ENCODE measurements around the gene PSME3IP1.

Gene PSME3IP1

GRCh38 chr16:57125376-57125775 is 60.5 kb downstream of the PSME3IP1 start:
- H3K9ac ChIP-seq (ENCODE audit: insufficient read length) = no peak overlapping the region
- no peak overlapping the region for H3K4me3 ChIP-seq
- no peak for DNase-seq (ENCODE audit: low read depth, low spot score)
- H3K9me3 ChIP-seq (ENCODE audit: low read depth, low read length) = no peaks in the 10 kb centered on the region
- no peak overlapping the region for H3K27ac ChIP-seq
- TF ChIP-seq POLR2AphosphoS5 (IDR thresholded peaks at IDR 0.05; ENCODE audit: borderline replicate concordance, low read depth, low read length) (no peak), EZH2 (IDR thresholded peaks at IDR 0.05) (no peak), FOXP2 (optimal IDR thresholded peaks at IDR 0.05; ENCODE audit: control extremely low read depth, extremely low read length, insufficient read depth) (no peak)
- H3K36me3 ChIP-seq (ENCODE audit: insufficient read depth, low read length) = no peaks in the 10 kb centered on the region

DNA sequence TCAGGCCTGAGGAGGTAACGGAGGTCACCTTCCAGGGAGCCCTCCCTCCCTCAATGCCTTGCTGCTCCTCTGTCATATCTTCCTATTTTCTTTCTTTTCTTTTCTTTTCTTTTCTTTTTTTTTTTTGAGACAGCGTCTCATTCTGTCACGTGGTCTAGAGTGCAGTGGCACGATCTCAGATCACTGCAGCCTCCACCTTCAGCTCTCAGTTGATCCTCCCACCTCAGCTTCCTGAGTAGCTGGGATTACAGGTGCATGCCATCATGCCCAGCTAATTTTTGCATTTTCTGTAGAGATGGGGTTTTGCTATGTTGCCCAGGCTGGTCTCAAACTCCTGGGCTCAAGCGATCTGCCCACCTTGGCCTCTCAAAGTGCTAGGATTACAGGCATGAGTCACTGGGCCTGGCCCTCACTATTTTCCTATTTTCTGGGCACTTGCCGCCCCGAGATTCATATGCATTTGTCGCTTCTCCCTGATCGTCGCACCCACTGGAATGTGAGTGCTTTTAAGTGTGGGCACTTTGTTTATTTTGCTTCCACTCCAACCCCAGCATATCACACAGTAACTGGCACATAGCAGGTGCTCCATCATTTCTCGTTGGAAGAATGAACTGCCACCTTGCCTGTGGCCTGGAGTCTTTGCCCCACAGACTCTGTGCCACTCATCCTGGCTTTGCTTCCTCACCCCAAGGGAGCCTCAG is 61.7 kb downstream of the PSME3IP1 start:
- H3K4me3 ChIP-seq = no peak overlapping the region
- H3K9ac ChIP-seq (ENCODE audit: insufficient read length) = no peak overlapping the region
- DNase-seq (ENCODE audit: low read depth, low spot score) = no peak
- no peaks in the 10 kb centered on the region for H3K36me3 ChIP-seq (ENCODE audit: insufficient read depth, low read length)
- no peak overlapping the region for H3K27ac ChIP-seq
- TF ChIP-seq FOXP2 (optimal IDR thresholded peaks at IDR 0.05; ENCODE audit: control extremely low read depth, extremely low read length, insufficient read depth) (no peak), POLR2AphosphoS5 (IDR thresholded peaks at IDR 0.05; ENCODE audit: borderline replicate concordance, low read depth, low read length) (no peak), EZH2 (IDR thresholded peaks at IDR 0.05) (no peak)
- no peaks in the 10 kb centered on the region for H3K9me3 ChIP-seq (ENCODE audit: low read depth, low read length)

DNA sequence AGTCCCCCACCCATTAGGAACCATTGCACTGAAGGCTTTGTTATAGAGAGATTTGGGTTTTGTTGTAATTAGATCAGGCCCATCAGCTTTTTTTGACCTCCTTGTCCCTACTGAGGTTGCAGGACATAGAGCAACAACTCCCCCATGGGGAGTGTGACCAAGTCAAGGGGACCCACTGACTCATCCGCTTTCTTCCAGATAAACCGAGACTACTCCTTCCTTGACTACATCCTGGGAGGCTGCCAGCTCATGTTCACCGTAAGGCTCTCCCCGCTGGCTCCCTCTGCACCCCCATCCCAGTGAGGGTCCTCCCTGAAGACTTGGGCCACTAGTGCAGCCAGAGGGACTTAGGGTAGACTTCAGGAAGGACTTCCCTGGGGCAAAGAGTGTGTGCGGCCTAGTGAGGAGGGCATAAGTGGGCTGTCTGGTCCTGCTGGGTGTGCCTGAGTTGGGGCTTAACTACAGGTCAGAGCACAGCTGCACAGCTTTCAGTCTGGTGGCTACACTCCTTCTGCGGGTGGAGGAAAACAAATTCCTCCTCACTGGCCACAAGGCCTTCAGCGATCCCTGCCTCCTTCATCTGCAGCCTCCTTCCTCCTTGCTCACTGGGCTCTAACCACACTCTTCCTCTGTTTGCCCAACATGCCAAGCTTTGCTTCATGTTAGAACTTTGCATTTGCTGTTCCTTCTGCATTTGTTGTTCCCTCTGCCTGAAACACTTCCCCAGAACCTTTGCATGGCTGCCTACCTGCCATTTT is 62.4 kb downstream of the PSME3IP1 start:
- no peak for DNase-seq (ENCODE audit: low read depth, low spot score)
- no peak overlapping the region for H3K9ac ChIP-seq (ENCODE audit: insufficient read length)
- H3K9me3 ChIP-seq (ENCODE audit: low read depth, low read length) = no peaks in the 10 kb centered on the region
- TF ChIP-seq EZH2 (IDR thresholded peaks at IDR 0.05) = no peak
- TF ChIP-seq POLR2AphosphoS5 (IDR thresholded peaks at IDR 0.05; ENCODE audit: borderline replicate concordance, low read depth, low read length) = no peak
- TF ChIP-seq FOXP2 (optimal IDR thresholded peaks at IDR 0.05; ENCODE audit: control extremely low read depth, extremely low read length, insufficient read depth) = no peak
- no peak overlapping the region for H3K4me3 ChIP-seq
- H3K27ac ChIP-seq = no peak overlapping the region
- no peaks in the 10 kb centered on the region for H3K36me3 ChIP-seq (ENCODE audit: insufficient read depth, low read length)

DNA sequence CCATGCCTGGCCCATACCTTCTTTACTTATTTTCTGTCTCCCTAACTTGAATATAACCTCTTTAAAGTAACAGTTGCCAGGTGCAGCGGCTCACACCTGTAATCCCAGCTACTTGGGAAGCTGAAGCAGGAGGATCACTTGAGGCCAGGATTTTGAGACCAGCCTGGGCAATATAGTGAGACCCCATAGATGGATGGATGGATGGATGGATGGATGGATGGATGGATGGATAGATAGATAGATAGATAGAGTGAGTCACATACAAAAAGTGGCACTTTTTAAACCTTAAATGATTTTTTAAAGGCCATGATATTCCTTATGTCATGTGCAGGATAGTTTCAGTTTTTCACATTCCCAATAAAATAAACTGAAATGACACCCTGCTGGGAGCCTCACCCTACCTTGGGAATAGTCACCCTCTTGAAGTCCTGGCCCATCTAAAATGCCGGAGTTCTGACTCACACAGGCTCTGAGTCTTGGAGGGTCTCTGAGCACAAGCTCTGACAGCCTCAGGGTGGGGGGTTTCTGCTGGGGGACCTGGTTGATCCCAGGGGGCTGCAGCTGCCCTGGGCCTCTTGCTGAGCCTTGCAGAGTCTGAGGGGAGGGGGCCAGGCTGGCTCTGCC is 67.3 kb downstream of the PSME3IP1 start:
- TF ChIP-seq EZH2 (IDR thresholded peaks at IDR 0.05) (no peak), POLR2AphosphoS5 (IDR thresholded peaks at IDR 0.05; ENCODE audit: borderline replicate concordance, low read depth, low read length) (no peak), FOXP2 (optimal IDR thresholded peaks at IDR 0.05; ENCODE audit: control extremely low read depth, extremely low read length, insufficient read depth) (no peak)
- no peak for DNase-seq (ENCODE audit: low read depth, low spot score)
- Histone ChIP-seq H3K9me3 (ENCODE audit: low read depth, low read length) (no peaks in the 10 kb centered on the region), H3K27ac (no peak overlapping the region), H3K9ac (ENCODE audit: insufficient read length) (no peak overlapping the region), H3K36me3 (ENCODE audit: insufficient read depth, low read length) (no peaks in the 10 kb centered on the region), H3K4me3 (no peak overlapping the region)

GRCh38 chr16:57115514-57116182 is 70.2 kb downstream of the PSME3IP1 start:
- TF ChIP-seq FOXP2 (optimal IDR thresholded peaks at IDR 0.05; ENCODE audit: control extremely low read depth, extremely low read length, insufficient read depth) (no peak), EZH2 (IDR thresholded peaks at IDR 0.05) (no peak), POLR2AphosphoS5 (IDR thresholded peaks at IDR 0.05; ENCODE audit: borderline replicate concordance, low read depth, low read length) (no peak)
- no peak overlapping the region for H3K9ac ChIP-seq (ENCODE audit: insufficient read length)
- H3K4me3 ChIP-seq = no peak overlapping the region
- no peaks in the 10 kb centered on the region for H3K9me3 ChIP-seq (ENCODE audit: low read depth, low read length)
- no peak for DNase-seq (ENCODE audit: low read depth, low spot score)
- no peak overlapping the region for H3K27ac ChIP-seq
- no peaks in the 10 kb centered on the region for H3K36me3 ChIP-seq (ENCODE audit: insufficient read depth, low read length)

- no peaks in the 10 kb centered on the region for H3K36me3 ChIP-seq (ENCODE audit: insufficient read depth, low read length)
- no peak for DNase-seq (ENCODE audit: low read depth, low spot score)
These were observed 70.7 kb downstream of the PSME3IP1 start for GRCh38 chr16:57115168-57115513.

DNA sequence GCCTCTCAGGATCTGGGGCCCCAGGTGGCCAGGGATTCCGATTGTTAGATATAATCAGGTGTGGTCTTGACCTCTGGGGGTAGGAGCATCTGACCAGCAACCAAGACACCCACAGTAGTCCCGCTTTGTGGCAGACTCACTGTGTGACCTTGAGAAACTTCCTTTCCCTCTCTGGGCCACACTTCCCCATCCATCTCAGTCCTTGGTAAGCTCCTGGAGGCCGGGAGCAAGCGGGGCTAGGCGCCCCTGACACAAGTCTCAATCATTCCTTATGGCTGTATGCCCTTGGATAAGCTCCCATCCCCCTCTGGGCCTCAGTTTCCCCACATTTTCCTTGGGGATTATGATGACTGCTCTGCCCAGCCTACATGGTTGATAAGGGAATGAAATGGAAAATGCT is 72.2 kb downstream of the PSME3IP1 start:
- TF ChIP-seq POLR2AphosphoS5 (IDR thresholded peaks at IDR 0.05; ENCODE audit: borderline replicate concordance, low read depth, low read length) (no peak), EZH2 (IDR thresholded peaks at IDR 0.05) (no peak), FOXP2 (optimal IDR thresholded peaks at IDR 0.05; ENCODE audit: control extremely low read depth, extremely low read length, insufficient read depth) (no peak)
- no peak for DNase-seq (ENCODE audit: low read depth, low spot score)
- Histone ChIP-seq H3K36me3 (ENCODE audit: insufficient read depth, low read length) (no peaks in the 10 kb centered on the region), H3K4me3 (no peak overlapping the region), H3K9me3 (ENCODE audit: low read depth, low read length) (no peaks in the 10 kb centered on the region), H3K27ac (no peak overlapping the region), H3K9ac (ENCODE audit: insufficient read length) (no peak overlapping the region)

More at GRCh38 chr16:57115168-57115513, 70.7 kb downstream of the PSME3IP1 start:
- no peak for TF ChIP-seq POLR2AphosphoS5 (IDR thresholded peaks at IDR 0.05; ENCODE audit: borderline replicate concordance, low read depth, low read length)
- no peak for TF ChIP-seq FOXP2 (optimal IDR thresholded peaks at IDR 0.05; ENCODE audit: control extremely low read depth, extremely low read length, insufficient read depth)
- no peak for TF ChIP-seq EZH2 (IDR thresholded peaks at IDR 0.05)
- H3K27ac ChIP-seq = no peak overlapping the region
- no peak overlapping the region for H3K4me3 ChIP-seq
- H3K9ac ChIP-seq (ENCODE audit: insufficient read length) = no peak overlapping the region
- no peaks in the 10 kb centered on the region for H3K9me3 ChIP-seq (ENCODE audit: low read depth, low read length)

DNA sequence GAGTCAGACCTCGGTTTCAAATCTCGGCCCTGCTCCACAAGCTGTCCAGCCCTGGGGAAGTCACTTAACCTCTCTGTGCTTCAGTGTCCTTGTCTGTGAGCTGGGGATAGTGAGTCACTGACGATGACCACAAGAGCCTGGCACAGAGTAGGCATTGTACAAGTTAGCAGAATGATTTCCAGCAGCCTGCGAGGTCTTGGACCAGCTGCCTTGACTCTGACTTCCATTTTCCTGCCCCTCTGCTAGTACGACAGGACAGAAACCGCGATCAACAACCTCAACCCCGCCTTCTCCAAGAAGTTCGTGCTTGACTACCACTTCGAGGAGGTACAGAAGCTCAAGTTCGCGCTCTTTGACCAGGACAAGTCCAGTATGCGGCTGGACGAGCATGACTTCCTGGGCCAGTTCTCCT is 72.8 kb downstream of the PSME3IP1 start:
- no peak for TF ChIP-seq EZH2 (IDR thresholded peaks at IDR 0.05)
- TF ChIP-seq POLR2AphosphoS5 (IDR thresholded peaks at IDR 0.05; ENCODE audit: borderline replicate concordance, low read depth, low read length) = no peak
- no peak for TF ChIP-seq FOXP2 (optimal IDR thresholded peaks at IDR 0.05; ENCODE audit: control extremely low read depth, extremely low read length, insufficient read depth)
- H3K36me3 ChIP-seq (ENCODE audit: insufficient read depth, low read length) = no peaks in the 10 kb centered on the region
- H3K4me3 ChIP-seq = no peak overlapping the region
- no peak overlapping the region for H3K27ac ChIP-seq
- no peak for DNase-seq (ENCODE audit: low read depth, low spot score)
- no peak overlapping the region for H3K9ac ChIP-seq (ENCODE audit: insufficient read length)
- no peaks in the 10 kb centered on the region for H3K9me3 ChIP-seq (ENCODE audit: low read depth, low read length)

Data from SK-N-MC (cell line).